Brain microvascular endothelial cell (primary cell): ENCODE data around the gene PTTG1IP.

Experiments used
- DNase-seq: peaks from one replicate; pipeline ENCODE4 v3.0.0-alpha.2; 2020
- H3K27ac ChIP-seq: fragments of 250-450 bp; sonication (Bioruptor Pico); 2 replicates; pipeline ENCODE4 v1.5.1; 2020; ENCODE audit warnings: mild to moderate bottlenecking, moderate library complexity
- H3K27me3 ChIP-seq: fragments of 250-450 bp; sonication (Bioruptor Pico); replicated peaks from 2 replicates; pipeline ENCODE4 v1.5.1; 2020; ENCODE audit warnings: mild to moderate bottlenecking
- H3K36me3 ChIP-seq: fragments of 250-450 bp; sonication (Bioruptor Pico); replicated peaks from 2 replicates; pipeline ENCODE4 v1.5.1; 2020; ENCODE audit warnings: mild to moderate bottlenecking
- H3K4me3 ChIP-seq: 2 replicates; pipeline ENCODE4 v1.5.1; 2011; ENCODE audit warnings: low read depth, mild to moderate bottlenecking, control low read depth, low read length, moderate library complexity
- in situ Hi-C: cut with HindIII; loops from 2 replicates; pipeline ENCODE4 v1.10.0; 2017; ENCODE audit warnings: low sequenced_read_pairs, low pct_ligation_motif_present
- TF ChIP-seq, protein P1 (sequence below): IDR thresholded peaks from 2 replicates; pipeline ENCODE4 v1.5.1; 2011; ENCODE audit warnings: low read depth, mild to moderate bottlenecking, moderate library complexity, low read length, control low read depth, inconsistent platforms; ENCODE audit errors: missing control alignments

The PTTG1IP gene

DNA sequence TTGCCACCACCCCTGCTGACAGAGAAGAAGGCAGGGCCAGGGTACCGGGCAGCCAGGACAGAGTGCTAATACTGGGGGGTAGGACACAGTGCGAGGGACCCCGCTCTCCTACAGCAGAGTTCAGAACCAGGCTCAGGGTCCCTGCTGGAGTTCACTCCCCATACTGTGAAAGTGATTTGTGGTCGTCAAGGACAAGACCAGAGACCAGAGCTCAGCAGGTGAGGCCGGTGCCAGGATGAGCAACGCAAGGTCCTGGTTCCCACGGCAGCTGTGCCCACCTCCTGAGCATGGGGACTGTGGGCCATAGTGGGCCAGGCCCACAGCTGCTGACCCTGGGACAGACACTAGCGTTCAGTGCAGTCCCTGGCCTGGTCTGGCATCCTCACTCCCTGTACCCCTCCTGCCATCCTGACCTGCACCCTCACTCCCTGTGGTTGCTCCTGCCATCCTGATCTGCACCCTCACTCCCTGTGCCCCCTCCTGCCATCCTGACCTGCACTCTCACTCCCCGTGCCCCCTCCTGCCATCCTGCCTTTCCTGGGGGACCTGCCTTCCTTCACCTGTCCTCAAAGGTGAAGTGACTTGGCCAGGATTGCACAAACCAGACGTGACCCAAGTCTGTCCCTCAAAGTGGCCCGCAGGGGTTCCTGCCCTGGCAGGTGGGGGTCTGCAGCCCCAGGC, 13.8 kb upstream of the PTTG1IP start:
- Histone ChIP-seq H3K36me3 (no peaks in the 10 kb centered on the region), H3K27me3 (peaks cover 22% of the 10 kb centered on the region), H3K4me3 (no peak overlapping the region), H3K27ac (no peak overlapping the region)
- in situ Hi-C loops: no loop called here
- TF ChIP-seq, protein P1, sequence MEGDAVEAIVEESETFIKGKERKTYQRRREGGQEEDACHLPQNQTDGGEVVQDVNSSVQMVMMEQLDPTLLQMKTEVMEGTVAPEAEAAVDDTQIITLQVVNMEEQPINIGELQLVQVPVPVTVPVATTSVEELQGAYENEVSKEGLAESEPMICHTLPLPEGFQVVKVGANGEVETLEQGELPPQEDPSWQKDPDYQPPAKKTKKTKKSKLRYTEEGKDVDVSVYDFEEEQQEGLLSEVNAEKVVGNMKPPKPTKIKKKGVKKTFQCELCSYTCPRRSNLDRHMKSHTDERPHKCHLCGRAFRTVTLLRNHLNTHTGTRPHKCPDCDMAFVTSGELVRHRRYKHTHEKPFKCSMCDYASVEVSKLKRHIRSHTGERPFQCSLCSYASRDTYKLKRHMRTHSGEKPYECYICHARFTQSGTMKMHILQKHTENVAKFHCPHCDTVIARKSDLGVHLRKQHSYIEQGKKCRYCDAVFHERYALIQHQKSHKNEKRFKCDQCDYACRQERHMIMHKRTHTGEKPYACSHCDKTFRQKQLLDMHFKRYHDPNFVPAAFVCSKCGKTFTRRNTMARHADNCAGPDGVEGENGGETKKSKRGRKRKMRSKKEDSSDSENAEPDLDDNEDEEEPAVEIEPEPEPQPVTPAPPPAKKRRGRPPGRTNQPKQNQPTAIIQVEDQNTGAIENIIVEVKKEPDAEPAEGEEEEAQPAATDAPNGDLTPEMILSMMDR: no peak
- DNase-seq: no peak

DNA sequence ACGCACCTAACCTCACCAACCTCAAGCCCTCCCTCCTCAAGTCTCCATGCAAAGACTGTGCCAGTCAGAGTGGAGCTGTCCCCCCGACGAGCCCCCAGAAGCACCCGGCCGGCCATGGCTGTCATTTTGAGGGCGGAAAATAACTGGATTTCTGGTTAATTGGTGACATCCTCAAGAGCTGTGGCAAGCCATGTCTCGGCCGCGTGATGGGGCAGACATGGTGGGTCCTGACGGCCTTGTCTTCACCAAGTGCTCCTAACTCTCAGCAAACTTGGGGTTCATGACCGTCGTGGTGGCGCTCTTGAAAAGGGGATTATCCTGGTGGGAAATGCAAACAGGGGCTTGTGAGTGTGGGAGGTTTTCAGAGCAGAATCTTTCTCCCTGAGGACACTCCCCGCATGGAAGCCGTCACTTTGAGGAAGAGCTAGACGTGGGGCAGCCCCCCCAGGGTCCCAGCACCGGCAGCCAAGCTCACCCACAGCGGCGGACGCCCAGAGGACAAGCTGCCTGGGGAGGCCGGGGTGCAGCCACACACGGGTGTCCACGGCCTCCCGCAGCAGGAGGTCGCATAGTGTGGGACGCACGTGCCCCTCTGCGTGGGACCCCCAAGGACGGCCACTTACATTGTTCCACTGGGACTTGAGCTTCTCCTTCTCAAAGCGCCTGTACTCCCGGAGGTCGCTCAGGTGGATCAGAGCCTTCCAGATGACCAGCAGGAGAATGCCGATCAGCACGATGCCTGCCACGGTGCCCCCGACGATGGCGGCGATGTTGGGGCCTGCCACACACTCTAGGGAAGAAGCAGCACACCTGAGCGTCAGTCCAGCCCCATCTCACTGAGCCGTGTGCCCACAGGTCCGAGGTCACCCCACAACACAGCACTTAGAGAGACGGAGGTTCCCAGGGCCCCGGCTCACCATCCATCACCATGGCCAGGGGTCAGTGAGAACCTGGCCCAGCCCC, 12.9 kb upstream of the PTTG1IP start:
- H3K36me3 ChIP-seq: no peaks in the 10 kb centered on the region
- in situ Hi-C loops: no loop called here

DNA sequence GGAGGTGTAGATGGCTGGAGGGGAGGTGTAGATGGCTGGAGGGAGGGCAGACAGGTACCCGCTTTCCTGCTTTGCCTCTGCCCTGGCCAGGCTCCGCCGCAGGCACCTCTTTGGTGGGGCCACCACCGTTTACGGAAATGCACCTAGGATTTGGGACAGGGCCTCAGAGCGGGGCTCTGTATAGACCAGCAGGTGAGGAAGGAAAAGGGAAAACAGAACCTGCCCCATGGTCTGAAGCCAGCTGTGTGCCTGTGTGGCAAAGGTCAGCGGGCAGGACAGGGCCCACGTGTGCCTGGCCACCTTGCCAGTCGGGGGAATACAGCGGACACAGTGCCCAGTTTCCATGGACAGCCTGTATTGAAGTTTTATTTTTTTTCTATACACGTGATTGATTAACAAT, 12.1 kb upstream of the PTTG1IP start:
- Histone ChIP-seq H3K4me3 (no peak overlapping the region), H3K27me3 (peaks cover 16% of the 10 kb centered on the region), H3K36me3 (no peaks in the 10 kb centered on the region), H3K27ac (no peak overlapping the region)
- no peak for DNase-seq
- TF ChIP-seq, protein P1: no peak
- in situ Hi-C loops: no loop called here

More for the DNA sequence above, 12.9 kb upstream of the PTTG1IP start:
- Histone ChIP-seq H3K4me3 (no peak overlapping the region), H3K27ac (no peak overlapping the region), H3K27me3 (peaks cover 16% of the 10 kb centered on the region)
- TF ChIP-seq, protein P1: no peak
- DNase-seq: no peak

DNA sequence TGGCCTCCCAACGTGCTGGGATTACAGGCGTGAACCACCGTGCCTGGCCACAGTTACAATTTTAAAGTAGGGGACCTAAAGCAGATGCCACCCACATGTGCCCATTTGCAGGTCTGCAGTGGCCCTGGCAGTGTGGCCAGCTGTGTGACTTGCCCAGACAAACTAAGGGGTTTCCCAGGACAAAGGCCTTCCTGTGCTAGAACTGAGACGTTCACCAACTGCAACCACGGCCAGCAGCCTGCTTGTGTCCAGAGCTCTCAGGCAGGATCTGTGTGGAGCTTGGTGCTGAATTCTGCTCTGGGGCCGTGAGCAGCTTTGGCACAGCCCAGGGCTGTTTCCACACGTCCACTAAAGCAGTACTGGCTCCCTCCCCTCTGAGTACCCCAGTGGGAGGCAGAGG, 10.6 kb upstream of the PTTG1IP start:
- Histone ChIP-seq H3K27me3 (peaks cover 8% of the 10 kb centered on the region), H3K4me3 (no peak overlapping the region), H3K27ac (no peak overlapping the region), H3K36me3 (no peaks in the 10 kb centered on the region)
- in situ Hi-C loops: no loop called here
- TF ChIP-seq, protein P1: no peak
- DNase-seq: no peak

DNA sequence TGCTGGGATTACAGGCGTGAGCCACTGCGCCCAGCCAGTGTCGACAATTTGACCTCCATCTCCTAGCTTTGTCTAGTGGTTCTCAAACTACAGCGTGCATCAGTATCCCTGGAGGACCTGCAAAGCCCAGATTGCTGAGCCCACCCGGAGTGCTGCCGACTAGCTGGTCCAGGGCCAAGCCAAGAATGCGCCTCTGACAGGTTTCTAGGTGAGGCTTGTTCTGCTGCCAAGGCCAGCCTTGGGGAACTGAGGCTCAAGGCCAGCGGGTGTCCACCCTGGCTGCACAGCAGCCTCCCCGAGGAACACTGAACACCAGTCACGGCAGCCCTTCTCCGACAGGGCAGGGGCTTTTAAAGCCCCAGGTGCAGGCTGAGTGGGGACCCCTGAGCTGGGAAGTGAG, 9.8 kb upstream of the PTTG1IP start:
- Histone ChIP-seq H3K27ac (no peak overlapping the region), H3K36me3 (no peaks in the 10 kb centered on the region), H3K4me3 (no peak overlapping the region), H3K27me3 (peaks cover 8% of the 10 kb centered on the region)
- no peak for DNase-seq
- TF ChIP-seq, protein P1: no peak
- in situ Hi-C loops: no loop called here
